LNCaP clone FGC (cell line): ENCODE measurements around the gene FAT1.

Experiments
- DNase-seq: peaks from one replicate; pipeline ENCODE4 v3.0.0-alpha.2; 2011; ENCODE audit warnings: low read depth
- H3K4me3 ChIP-seq: 2 replicates; pipeline ENCODE4 v1.5.1; 2011; ENCODE audit warnings: mild to moderate bottlenecking, low read depth, low read length, control low read depth
- TF ChIP-seq, protein P1 (sequence below): IDR thresholded peaks from 2 replicates; pipeline ENCODE4 v1.5.1; 2012; ENCODE audit warnings: mild to moderate bottlenecking; ENCODE audit not compliant: control insufficient read depth, insufficient read depth; ENCODE audit errors: extremely low read depth

FAT1 gene

DNA sequence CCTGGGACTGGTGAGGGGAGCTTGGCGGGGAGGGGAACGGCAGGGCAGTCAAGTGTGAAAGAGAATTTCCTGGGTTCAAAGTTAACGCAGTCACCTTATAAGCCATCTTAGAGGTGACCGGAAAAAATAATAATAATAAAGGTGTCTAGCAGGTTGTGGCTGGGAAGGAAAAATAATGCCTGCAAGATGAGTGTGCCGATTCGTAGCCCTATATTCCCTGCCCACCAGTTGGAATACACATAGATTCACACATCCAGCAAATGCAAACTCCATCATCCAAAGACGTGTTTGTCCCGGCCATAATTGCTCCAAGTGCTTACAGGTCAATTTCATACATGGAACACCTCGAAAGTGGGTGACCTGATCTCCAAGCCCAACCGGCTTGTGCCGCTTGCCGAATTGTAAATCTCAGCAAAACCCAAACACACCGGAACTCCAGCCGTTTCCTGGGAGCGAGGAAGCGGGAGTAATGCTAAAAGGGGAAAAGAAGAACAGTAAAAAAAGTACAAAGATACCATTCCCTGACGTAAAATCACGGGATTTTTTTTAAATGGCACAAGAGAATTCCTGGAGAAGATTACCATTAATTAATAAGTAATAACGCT, 1.3 kb upstream of the FAT1 start:
- TF ChIP-seq, protein P1, sequence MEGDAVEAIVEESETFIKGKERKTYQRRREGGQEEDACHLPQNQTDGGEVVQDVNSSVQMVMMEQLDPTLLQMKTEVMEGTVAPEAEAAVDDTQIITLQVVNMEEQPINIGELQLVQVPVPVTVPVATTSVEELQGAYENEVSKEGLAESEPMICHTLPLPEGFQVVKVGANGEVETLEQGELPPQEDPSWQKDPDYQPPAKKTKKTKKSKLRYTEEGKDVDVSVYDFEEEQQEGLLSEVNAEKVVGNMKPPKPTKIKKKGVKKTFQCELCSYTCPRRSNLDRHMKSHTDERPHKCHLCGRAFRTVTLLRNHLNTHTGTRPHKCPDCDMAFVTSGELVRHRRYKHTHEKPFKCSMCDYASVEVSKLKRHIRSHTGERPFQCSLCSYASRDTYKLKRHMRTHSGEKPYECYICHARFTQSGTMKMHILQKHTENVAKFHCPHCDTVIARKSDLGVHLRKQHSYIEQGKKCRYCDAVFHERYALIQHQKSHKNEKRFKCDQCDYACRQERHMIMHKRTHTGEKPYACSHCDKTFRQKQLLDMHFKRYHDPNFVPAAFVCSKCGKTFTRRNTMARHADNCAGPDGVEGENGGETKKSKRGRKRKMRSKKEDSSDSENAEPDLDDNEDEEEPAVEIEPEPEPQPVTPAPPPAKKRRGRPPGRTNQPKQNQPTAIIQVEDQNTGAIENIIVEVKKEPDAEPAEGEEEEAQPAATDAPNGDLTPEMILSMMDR: no peak
- peak overlapping the region; percentile 83 for H3K4me3 ChIP-seq
- no peak for DNase-seq

DNA sequence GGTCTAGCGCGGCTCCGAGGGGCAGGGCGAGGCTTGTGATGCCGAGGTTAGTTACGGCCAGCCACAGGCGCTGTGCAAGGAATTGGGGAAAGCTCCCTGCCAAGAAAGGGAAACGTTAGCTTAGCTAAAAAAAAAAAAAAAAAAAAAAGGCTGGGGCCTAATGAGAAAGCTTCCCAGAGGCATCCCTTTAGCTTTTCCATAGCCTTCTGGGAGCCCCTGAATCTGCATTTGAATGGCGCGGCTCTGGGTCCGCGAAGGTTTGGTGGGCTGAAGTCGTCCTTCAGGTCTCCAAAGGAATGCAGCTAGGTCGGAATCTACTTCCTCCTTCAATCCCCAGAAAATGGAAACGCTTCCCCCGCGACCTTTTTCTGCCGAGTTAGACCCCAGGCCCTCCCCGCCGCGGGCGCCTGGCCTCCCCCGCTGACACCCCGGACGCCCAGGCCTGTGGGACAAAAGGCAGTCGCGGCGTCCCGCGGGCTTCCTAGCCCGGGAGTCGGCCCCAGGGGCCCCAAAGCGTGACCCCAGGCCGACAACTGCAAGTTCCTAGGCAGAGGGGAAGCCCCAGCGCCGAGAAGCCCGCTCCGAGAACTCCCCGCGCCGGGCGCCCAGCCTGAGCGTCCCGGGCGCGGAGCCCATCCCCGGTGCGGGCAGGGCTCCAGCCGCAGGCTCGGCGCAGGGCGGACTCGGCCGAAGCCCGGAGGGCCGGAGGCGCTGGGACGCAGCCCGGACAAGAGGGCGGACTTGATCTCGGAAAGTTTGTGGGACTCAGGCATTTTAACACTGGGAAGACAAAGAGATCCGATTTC, 605 bp upstream of the FAT1 start:
- H3K4me3 ChIP-seq: peak overlapping the region; percentile 83
- DNase-seq: no peak
- TF ChIP-seq, protein P1: no peak

DNA sequence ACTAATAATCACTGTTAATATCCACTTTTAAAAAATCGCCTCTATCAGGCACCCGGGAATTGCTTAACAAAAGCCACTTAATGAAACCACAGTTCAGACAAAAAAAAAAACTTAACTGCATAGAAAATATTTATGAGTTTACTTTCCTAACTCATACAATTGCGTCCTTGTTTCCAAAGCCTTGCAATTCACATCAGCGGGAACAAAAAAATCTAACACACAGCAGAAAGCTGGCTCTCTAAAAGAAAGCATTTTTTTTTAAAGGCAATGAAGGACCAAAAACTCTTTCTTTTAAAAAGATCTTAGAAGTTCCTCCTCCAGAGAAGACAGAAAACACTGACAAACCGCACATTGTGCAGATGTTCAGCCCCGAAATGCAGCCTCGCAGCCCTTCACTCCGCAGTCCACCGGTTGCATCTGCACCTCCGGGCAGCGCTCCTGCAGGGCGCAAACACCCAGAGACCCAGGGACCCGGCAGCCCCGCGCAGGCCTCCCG, 812 bp downstream of the FAT1 start:
- H3K4me3 ChIP-seq: peak overlapping the region; percentile 83
- DNase-seq: no peak
- TF ChIP-seq, protein P1: no peak

DNA sequence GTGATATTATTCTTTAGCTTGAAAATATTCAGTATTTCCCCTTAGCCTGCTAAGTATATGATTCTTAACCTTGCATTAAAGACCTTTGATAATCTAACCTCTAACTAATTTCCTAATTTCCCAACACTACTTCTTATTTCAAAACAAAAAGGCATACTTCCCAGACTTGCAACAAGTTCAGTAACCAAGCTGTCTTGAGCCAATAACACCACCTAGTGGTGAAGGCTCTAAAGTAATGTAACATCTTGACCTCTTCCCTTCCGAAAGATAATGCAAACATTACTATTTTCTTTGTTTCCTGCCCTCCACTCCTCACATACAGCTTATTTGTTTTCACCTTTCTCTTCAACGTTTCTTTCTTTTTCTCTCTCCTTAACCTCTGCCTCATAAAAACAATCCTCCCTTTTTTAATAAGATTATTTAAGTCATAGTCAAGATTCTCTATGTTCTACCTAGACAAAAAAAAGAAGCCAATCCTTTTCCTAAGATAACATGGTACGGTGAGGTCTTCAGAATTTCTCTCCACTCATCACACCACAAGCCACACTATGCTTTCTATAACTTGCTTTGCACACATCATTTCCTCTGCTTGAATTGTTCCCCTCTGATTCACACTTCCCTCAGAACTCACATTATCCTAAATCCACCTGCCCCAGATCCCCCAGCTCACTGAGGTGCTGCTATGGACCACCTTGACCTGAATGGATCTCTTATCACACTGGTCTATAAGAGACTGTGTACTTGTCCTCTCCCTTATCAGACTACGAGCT, 3.5 kb downstream of the FAT1 start:
- no peak for DNase-seq
- TF ChIP-seq, protein P1: peak; percentile 46
- H3K4me3 ChIP-seq: no peak overlapping the region

DNA sequence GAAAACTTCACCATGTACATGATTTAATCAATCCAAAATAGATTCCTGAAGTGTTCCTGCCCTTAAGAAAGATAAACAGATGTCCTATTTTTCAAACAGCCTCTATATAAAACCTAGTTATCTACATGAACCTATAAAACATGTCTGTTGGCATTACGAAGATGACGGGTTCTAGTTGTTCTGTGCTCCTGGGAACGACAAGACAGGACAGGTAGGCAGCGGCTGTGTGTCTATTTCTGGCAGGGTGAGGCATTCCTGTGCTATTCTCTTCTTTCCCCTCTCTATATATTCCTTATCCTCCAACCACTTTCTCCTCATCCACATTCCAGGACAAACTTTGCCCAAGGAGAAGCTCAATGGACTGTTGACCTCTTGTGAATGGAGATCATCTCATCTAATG, 6.1 kb downstream of the FAT1 start:
- TF ChIP-seq, protein P1: no peak
- no peak overlapping the region for H3K4me3 ChIP-seq
- DNase-seq: no peak

DNA sequence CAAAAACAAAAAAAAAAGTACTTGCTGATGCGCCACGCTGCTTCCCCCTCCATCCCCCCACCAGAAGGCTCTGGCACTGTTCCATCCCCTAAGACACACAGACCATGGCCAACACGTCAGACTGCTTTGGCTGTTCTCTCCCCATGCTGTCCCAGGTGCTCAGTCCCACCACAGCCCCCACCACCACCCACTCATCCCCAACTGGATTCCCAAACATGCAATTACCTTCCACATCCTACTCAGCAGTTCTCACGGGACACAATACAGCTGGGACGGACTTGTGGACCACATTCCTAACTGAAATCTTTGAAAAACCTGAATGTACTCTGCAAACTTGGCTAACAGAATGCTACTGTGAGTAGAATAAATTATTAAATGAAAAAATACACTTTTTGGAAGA, 8.6 kb downstream of the FAT1 start:
- DNase-seq: no peak
- H3K4me3 ChIP-seq: no peak overlapping the region
- TF ChIP-seq, protein P1: no peak
